NCI-H2171 (cell line): ENCODE measurements around the gene GALK1.
"Not testable (repeated sequence)": the region's sequence is repeated elsewhere in the genome, so short reads cannot be mapped to it uniquely, and the experiment has no call there.

Experiments used
- DNase-seq: peaks from one replicate; lab custom pipeline; 2025; lab: John Stamatoyannopoulos, UW

GALK1 gene

DNA sequence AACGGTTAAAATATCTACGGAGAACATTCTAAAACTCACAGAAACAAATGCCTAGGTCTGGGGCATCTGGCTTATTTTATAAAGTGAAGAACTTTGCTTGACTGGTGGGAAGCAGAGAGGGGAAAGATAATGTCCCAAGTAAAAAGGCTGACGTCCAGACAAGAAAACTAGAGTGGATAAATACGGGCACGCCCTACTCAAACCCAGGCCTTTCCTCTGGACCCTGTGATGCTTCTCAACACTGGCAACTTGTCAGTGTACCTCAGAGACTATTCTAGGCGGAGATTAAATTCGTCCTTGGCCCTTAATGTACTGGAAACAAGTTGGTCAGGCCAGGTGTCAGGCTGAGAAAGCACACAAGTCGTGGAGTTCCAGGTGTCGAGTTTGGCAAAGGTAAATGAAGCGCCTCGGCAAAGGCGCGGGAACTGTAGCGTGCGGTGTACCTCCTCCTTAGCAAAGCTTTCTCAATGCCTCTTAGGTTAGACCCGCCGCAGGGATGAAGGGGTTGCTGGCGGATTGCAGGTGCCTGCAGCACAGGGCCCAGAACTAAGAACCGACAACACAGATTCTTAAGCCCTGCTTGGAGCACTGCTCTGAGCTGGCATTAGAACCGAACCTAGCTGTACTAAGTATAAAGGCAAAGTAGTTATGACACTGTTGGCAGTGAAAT is 18.9 kb upstream of the GALK1 start:
- no peak for DNase-seq

GRCh38 chr17:75783069-75783783 is 18.2 kb upstream of the GALK1 start:
- DNase-seq: peak; percentile 23

DNA sequence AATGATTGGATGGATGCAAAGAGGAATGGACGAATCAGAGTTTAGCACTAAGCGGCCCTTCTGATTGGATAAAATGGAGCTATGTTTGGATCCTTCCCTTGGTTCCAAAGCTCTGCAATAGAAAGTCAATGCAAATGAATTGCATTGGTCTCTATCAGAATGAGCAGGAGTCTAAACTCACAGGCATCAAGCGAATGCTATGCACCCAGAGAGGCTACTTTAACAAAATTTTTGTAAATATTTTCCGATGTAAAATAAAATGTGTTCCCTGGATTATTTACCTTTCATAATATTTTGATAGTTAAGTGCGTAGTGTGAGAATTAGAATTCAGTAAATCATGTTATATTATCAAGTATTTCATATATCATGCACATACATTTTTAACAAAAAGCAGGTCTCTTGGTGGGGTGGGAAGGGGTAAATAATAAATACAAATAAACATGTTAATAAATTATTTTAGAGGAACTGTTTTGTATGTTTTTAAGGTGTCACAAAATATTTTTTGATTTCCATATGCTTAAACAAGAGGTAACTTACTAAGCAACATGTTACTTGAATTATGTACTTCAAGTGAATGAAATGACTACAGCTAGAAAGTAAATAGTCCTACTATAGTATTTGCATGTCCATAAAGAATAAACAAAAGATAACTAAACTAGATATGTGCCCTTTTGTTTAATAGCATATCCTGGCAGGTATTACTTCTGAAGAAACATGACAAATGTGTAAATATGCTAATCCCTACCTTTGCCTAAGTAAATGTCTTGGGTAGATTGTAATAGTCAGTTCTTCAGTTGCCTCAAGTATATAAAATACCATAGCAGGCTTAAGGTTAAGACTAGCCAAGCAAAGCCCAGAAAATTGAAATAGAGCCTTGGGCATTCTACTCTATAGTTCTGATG is 15.2 kb upstream of the GALK1 start:
- DNase-seq: no peak

- DNase-seq: peak; percentile 97
Observed at GRCh38 chr17:75779250-75779986, 14.4 kb upstream of the GALK1 start.

DNA sequence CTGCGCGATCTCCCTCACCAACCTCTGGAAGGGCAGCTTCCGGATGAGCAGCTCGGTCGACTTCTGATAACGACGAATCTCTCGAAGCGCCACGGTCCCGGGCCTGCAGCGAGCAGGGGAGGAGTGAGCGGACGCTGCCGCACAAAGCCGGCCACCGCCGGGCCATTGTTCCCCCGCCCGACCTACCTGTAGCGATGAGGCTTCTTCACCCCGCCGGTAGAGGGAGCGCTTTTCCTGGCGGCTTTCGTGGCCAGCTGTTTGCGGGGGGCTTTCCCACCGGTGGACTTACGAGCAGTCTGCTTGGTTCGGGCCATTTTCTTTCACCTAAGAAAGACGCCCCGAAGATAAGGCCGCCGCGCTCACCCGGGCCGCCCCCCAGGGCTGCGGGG is 13.9 kb upstream of the GALK1 start:
- DNase-seq: no peak

DNA sequence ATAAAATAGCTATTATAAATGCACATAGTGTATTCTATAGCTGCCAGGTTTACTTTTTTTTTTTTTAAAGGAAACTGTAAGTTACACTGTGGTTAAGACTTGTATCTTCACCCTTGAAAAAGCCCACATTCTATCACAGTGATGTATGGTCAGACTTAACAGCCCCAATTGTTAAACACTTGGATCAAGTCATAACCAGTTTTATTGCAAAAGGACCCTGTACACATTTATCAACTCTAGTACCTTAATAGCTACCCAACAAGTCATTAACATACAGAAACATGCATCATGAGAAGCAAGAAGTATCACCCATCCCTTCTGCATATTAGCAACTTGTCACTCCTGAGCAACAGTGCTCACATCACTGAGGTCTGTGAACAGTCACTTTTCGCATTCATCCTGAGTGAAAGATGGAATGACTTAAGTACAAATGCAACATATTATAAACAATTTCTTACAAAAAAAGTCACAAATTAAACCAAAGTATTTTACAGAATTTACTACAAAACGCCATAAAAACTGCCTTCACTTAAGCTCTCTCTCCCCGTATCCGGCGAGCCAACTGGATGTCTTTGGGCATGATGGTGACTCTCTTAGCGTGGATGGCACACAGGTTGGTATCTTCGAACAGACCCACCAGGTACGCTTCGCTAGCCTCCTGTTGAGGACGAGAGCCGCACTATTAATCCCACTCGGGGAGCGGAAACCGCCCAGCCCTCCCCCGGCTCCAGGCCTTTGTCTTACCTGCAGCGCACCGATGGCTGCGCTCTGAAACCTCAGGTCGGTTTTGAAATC is 13.3 kb upstream of the GALK1 start:
- DNase-seq: not testable (repeated sequence)

GRCh38 chr17:75777296-75777922 is 12.4 kb upstream of the GALK1 start:
- no peak for DNase-seq

DNA sequence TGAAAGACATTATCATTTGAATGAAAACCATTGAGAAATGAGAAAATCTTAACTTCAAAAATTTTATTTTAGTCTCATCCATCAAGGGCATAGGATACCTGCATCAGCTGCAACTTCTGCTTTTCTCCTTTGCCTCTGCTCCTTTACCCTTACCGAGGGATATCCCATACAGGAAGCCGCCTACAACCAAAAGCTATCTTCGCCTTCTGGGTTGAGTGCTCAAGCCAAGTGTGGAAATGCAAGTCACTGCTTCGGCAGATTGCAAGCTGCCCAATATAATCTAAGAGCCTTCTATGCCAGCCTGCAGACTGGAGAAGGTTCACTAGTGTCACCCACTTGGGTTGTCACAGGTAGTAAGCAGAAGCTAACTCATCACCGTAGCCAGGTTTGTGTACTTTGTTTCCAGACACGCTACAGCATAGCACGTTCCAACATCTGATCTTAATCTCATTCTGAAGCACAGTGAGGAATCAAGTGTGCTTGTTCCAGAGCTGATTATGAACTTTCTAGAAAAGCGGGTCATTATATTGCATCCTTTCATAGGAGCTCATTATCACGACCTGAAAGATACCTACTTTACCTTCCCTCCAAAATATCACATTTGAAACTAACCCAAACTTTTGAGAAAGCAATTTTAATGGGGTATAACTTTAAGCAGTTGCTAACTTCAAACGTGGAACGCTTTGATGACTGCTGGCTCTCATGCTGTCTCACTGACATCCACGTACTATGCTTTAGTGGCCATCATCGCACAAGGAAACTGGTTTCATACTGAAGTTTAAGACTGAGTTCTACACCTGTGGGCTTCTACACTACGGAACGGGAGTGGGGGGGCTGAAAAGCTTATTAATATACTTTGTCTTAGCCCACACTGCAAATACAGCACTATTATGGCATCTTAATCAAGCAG is 11.6 kb upstream of the GALK1 start:
- no peak for DNase-seq

DNA sequence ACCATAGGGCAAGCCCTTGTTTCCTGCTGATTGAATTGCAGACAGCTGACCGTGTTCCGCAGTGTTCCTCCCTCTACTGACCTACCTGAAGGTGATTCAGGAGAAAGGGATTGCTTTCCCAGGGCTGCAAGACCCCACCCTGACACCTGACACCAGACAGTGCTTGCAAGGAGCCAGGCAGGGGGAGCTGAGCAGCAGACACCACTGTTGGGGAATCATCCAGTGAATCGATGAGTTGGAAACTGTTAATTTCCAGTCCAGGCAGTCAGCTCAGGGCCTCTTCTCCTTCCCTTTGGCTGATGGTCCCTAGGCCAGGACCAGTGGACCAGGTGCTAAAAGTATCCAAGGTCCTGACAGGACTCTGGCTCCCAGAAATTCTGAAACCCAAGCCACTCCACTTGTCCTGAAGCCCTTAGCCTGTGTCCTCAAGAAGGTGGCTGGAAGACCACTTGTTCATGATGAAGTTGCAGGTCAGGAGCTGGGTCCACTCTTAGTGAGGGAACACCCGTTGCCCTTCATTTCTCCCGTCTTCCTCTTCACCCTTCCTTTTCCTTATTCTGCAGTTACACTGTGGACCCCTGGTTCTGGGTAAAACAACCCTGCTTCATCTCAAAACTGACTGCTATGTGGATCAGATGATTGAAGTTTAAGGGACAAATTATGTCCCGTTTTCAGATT is 10.1 kb upstream of the GALK1 start:
- no peak for DNase-seq

DNA sequence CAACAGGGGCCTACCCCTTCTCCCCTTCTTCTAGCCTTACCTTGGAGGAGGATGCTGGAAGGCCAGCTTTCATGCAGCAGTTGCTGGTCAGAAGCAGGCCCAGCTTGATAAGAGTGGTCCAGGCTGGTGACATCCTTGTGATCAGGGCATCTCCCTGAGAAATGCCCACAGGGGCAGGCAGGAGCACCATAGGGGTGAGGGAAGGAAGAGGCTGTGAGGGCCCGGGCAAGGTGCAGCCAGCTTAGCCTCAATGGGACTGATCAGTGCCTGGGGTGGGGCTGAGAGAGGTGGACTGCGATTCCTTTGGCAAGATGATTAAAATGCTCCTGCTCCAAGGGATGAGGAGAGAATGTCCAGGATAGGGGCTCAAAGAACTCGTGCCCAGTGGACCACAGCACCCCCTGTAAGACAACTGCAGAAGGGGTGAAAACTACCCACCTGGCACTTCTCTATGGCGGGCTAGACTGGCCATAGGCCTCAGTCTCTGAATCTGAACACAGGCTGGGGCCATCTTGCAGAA is 9.5 kb upstream of the GALK1 start:
- DNase-seq: no peak

- no peak for DNase-seq
Observed at GRCh38 chr17:75773808-75774470, 8.9 kb upstream of the GALK1 start.

GRCh38 chr17:75773121-75773807 is 8.3 kb upstream of the GALK1 start:
- no peak for DNase-seq

GRCh38 chr17:75771334-75772281 is 6.6 kb upstream of the GALK1 start:
- DNase-seq: no peak

GRCh38 chr17:75769536-75769935 is 4.5 kb upstream of the GALK1 start:
- no peak for DNase-seq

DNA sequence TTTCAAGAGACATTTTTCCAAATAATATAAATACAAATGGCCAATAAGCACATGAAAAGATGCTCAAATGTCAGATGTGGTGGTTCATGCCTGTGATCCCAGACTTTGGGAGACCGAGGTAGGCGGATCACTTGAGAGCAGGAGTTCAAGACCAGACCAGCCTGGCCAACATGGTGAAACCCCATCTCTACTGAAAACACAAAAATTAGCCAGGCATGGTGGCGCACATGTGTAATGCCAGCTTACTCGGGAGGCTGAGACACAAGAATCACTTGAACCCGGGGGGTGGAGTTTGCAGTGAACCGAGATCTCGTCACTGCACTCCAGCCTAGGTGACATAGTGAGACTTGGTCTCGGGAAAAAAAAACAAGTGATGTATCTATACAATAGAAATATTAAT is 2.9 kb upstream of the GALK1 start:
- DNase-seq: no peak

DNA sequence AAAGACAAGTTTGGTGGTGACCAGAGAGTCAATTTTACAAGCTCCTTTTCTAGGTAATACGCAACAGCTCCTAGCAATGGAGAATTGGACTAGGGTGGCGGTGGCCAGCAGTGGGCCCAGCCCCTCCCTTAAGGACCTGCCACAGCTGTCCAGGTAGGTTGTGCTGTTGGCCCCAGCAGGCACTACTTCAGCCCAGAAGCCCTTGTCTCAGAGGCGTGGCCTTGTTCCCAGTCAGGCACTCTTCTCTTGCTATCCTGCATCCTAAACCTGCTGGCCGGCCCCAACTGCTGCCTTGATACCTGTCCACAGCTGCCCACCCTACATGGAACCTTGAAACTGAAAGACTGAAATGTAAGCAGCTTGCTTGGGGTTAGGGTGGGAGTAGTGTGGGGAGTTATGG is 989 bp upstream of the GALK1 start:
- DNase-seq: no peak

- no peak for DNase-seq
Observed at GRCh38 chr17:75764417-75764710, 628 bp downstream of the GALK1 start.
